Mononuclear cell (primary cell): ENCODE results near the gene FKBP7. TPM values are rescaled to one million over a fixed set of nuclear protein-coding genes. Genes with fewer than 3 reads are reported as not detected.
"Not testable (repeated sequence)": the region's sequence is repeated elsewhere in the genome, so short reads cannot be mapped to it uniquely, and the experiment has no call there.

ENCODE experiments used
- H3K27me3 ChIP-seq: 2 replicates; pipeline ENCODE4 v1.6.0; 2011; ENCODE audit warnings: low read length, control low read depth; ENCODE audit not compliant: insufficient read depth
- H3K4me1 ChIP-seq: 2 replicates; pipeline ENCODE4 v1.5.1; 2011; ENCODE audit warnings: mild to moderate bottlenecking, low read length, control low read depth; ENCODE audit not compliant: insufficient read depth
- H3K4me3 ChIP-seq: 2 replicates; pipeline ENCODE4 v1.5.1; 2011; ENCODE audit warnings: mild to moderate bottlenecking, low read length, moderate library complexity
- H3K9me3 ChIP-seq: 2 replicates; pipeline ENCODE4 v1.5.1; 2011; ENCODE audit warnings: low read depth, mild to moderate bottlenecking, control low read depth, low read length
- total RNA-seq: library from RNA; depleted of rRNA; stranded (reverse); fragments of >200 nt; gene quantifications from one replicate; pipeline ENCODE4 v1.2.3, GENCODE V29; 2012

The FKBP7 gene
- total RNA-seq, 1 donor, result 0.21 TPM

GRCh38 chr2:178448968-178449661 lies 29.3 kb downstream of the FKBP7 start:
- H3K27me3 ChIP-seq, result no peaks in the 10 kb centered on the region
- H3K4me3 ChIP-seq, result no peak overlapping the region
- no peaks in the 10 kb centered on the region for H3K9me3 ChIP-seq
- peaks cover 20% of the 10 kb centered on the region for H3K4me1 ChIP-seq

GRCh38 chr2:178441426-178441825 lies 37.0 kb downstream of the FKBP7 start:
- Histone ChIP-seq H3K4me3 (no peak overlapping the region), H3K4me1 (no peaks in the 10 kb centered on the region), H3K9me3 (no peaks in the 10 kb centered on the region), H3K27me3 (no peaks in the 10 kb centered on the region)

- Histone ChIP-seq H3K27me3 (no peaks in the 10 kb centered on the region), H3K4me1 (no peaks in the 10 kb centered on the region), H3K9me3 (no peaks in the 10 kb centered on the region), H3K4me3 (no peak overlapping the region)
Measured at GRCh38 chr2:178436662-178437061, 41.7 kb downstream of the FKBP7 start.

DNA sequence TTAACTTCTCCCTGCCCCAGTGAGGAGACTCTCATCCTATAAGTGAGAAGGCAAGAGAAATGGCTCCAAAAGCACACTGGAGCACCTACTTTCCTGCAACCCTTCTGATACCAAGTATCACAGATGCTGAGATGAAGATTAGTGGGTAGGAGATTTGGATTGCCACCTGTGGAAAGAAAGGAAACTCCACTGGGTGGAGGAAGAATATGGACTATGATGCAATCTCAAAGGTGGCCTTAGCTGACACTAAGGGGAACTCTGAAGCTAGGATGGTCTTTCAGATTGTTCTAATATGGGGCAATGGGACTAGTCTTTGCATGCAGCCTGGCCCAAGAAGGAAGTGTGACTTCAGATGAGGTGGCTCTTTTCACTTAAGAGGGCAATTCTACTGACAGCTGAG lies 49.1 kb downstream of the FKBP7 start:
- Histone ChIP-seq H3K4me3 (no peak overlapping the region), H3K9me3 (peaks cover 7% of the 10 kb centered on the region), H3K27me3 (no peaks in the 10 kb centered on the region), H3K4me1 (no peaks in the 10 kb centered on the region)

GRCh38 chr2:178428396-178428806 lies 50.0 kb downstream of the FKBP7 start:
- H3K27me3 ChIP-seq, result no peaks in the 10 kb centered on the region
- no peaks in the 10 kb centered on the region for H3K4me1 ChIP-seq
- H3K4me3 ChIP-seq, result no peak overlapping the region
- peaks cover 7% of the 10 kb centered on the region for H3K9me3 ChIP-seq

DNA sequence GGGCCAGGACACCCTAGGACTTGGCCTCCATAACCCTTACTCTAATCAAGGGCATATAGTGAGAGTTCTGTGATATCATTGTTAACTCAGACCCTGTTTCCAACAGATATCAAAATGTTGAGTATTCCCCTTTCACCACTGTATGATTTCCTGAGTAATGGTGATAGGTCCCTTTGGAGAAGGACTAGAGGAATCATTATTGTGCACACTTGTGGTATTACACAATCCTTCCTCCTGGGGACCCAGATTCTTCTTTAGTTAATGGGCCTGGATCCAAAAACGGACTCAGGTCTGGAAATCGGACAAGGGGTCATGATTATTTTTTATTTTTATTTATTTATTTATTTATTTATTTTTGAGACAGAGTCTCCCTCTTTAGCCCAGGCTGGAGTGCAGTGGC lies 50.9 kb downstream of the FKBP7 start:
- H3K9me3 ChIP-seq, result peaks cover 7% of the 10 kb centered on the region

DNA sequence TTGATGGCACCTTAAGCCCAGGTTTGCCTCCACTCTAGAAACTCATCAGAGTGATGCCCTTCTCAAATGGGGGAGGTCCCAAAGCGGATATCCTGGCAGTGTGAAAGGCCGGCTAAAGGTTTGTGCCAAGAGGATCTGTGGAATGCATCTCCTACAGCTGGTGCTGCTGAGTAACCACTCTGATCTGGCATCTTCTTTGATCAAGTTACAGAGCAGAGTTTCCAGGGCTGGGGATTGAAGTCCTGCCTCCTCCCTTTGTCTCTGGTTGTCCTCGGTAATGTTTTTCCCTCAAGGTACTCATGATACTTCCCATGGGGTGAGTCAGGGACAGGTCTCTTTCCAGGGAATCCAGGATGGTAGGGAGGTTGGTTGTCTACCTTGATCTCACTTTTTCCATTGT lies 52.0 kb downstream of the FKBP7 start:
- Histone ChIP-seq H3K27me3 (no peaks in the 10 kb centered on the region), H3K9me3 (peaks cover 7% of the 10 kb centered on the region), H3K4me3 (no peak overlapping the region), H3K4me1 (no peaks in the 10 kb centered on the region)

More for the DNA sequence above, 50.9 kb downstream of the FKBP7 start:
- H3K4me1 ChIP-seq, result no peaks in the 10 kb centered on the region
- no peaks in the 10 kb centered on the region for H3K27me3 ChIP-seq
- H3K4me3 ChIP-seq, result no peak overlapping the region

- H3K4me3 ChIP-seq, result no peak overlapping the region
- H3K27me3 ChIP-seq, result no peaks in the 10 kb centered on the region
- H3K9me3 ChIP-seq, result peaks cover 7% of the 10 kb centered on the region
- H3K4me1 ChIP-seq, result peaks cover 4% of the 10 kb centered on the region
Measured at GRCh38 chr2:178425255-178425827, 53.1 kb downstream of the FKBP7 start.

DNA sequence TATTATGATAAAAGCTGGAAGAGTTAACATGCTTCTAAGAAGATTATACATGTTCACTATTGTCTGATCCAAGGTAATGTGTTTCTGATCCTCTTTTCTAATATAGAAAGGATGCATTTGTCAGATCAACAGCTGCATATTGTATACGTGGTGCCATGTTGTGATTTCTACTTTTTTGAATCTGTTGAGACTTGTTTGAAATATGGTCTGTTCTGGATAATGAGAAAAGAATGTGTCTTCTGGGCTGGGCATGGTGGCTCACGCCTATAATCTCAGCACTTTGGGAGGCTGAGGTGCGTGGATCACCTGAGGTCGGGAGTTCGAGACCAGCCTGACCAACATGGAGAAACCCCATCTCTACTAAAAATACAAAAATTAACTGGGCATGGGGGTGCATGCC lies 54.7 kb downstream of the FKBP7 start:
- H3K4me3 ChIP-seq, H3K4me1 ChIP-seq, H3K9me3 ChIP-seq, H3K27me3 ChIP-seq: not testable (repeated sequence)

GRCh38 chr2:178422097-178422496 lies 56.3 kb downstream of the FKBP7 start:
- Histone ChIP-seq H3K4me1 (peaks cover 5% of the 10 kb centered on the region), H3K9me3 (peaks cover 7% of the 10 kb centered on the region), H3K4me3 (no peak overlapping the region), H3K27me3 (no peaks in the 10 kb centered on the region)

- H3K4me3 ChIP-seq, result no peak overlapping the region
- peaks cover 6% of the 10 kb centered on the region for H3K9me3 ChIP-seq
- peaks cover 5% of the 10 kb centered on the region for H3K4me1 ChIP-seq
- no peaks in the 10 kb centered on the region for H3K27me3 ChIP-seq
Measured at GRCh38 chr2:178420463-178420999, 57.9 kb downstream of the FKBP7 start.

DNA sequence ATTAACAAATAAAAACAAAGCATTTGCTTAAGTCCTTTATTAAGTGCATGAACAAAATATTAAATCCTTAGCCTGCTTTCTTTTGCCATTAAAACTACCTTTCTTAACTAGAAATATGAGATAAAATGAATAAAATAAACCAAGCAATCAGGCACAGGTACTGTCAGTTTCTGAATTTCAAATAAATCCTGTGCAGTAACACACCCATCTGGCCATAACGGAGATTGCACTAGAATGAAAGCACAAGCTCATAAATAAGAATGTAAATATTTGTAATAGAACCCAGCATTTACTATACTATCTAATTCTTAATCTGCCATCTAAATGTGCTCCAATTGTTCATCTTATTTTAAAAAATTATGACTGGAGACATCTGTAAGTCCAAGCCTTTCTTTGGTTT lies 59.3 kb downstream of the FKBP7 start:
- Histone ChIP-seq H3K9me3 (no peaks in the 10 kb centered on the region), H3K4me1 (peaks cover 15% of the 10 kb centered on the region), H3K27me3 (no peaks in the 10 kb centered on the region), H3K4me3 (no peak overlapping the region)

DNA sequence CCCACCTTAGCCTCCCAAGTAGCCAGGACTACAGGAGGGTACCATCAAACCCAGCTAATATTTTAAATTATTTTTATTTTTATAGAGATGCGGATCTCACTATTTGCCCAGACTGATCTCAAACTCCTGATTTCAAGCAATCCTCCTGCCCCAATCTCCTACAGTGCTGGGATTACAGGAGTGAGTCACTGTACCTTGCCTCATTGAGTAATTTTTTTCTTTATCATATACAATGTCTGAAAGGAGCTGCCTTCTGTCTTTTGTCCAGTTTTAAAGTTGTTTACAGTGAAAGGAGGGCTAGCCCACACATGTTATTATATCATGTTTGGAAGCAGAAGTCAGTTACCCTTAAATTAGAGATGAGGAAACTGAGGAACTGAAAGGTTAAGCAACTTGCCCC lies 60.0 kb downstream of the FKBP7 start:
- Histone ChIP-seq H3K4me3 (no peak overlapping the region), H3K27me3 (no peaks in the 10 kb centered on the region)

DNA sequence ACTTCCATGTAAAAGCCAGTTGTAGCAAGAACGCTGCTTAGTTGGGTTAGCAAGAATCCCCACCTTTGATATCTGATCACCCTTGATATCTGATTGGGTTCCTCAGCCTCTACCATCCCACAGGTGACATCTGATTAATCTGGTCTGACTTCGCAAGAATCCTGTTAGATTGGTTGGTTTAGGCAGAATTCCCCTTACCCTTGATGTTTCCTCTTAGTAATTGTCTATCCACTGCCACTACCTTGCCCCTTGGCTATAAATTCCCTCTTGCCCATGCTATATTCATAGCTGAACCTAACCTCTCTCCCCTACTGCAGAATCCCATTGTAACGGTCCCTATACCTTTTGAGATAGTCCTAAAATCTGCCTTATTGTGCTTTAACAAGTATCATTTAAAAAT lies 60.5 kb downstream of the FKBP7 start:
- H3K4me3 ChIP-seq, result no peak overlapping the region
- H3K4me1 ChIP-seq, result peaks cover 18% of the 10 kb centered on the region
- H3K27me3 ChIP-seq, result no peaks in the 10 kb centered on the region

More for the DNA sequence above, 60.0 kb downstream of the FKBP7 start:
- Histone ChIP-seq H3K4me1 (peaks cover 15% of the 10 kb centered on the region), H3K9me3 (no peaks in the 10 kb centered on the region)

DNA sequence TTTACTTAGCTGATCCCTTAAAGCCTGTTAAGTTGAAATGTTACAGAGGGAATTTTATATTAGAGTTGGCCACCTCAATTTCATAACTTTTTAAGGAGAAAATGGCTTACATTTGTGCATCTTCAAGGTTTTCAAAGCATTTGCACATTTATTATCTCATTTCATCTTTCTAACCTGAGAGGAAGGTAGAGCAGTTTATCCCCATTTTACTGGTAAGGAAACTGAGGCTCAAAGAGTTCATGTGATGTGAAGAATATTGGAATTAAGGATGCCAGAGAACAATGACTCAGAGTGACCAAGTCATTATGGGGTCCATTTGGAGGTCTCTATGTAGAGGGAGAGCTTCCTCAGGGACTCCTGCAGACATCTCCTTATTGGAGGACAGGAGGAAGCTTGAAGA lies 62.4 kb downstream of the FKBP7 start:
- no peaks in the 10 kb centered on the region for H3K27me3 ChIP-seq
- no peak overlapping the region for H3K4me3 ChIP-seq
- H3K4me1 ChIP-seq, result peaks cover 19% of the 10 kb centered on the region
- no peaks in the 10 kb centered on the region for H3K9me3 ChIP-seq

More for the DNA sequence above, 60.5 kb downstream of the FKBP7 start:
- H3K9me3 ChIP-seq, result no peaks in the 10 kb centered on the region
